CD1c-positive myeloid dendritic cell (primary cell): ENCODE data around the gene S100A2.
A peak's percentile ranks its signal among the peaks of the same experiment; 100 is the strongest.
"Not testable (repeated sequence)": the region's sequence is repeated elsewhere in the genome, so short reads cannot be mapped to it uniquely, and the experiment has no call there.

Source experiments
- DNase-seq: peaks from one replicate; pipeline ENCODE4 v3.0.0-alpha.2; 2016; ENCODE audit errors: extremely low spot score

The S100A2 gene

GRCh38 chr1:153563991-153564390 is 1.7 kb downstream of the S100A2 start:
- no peak for DNase-seq

DNA sequence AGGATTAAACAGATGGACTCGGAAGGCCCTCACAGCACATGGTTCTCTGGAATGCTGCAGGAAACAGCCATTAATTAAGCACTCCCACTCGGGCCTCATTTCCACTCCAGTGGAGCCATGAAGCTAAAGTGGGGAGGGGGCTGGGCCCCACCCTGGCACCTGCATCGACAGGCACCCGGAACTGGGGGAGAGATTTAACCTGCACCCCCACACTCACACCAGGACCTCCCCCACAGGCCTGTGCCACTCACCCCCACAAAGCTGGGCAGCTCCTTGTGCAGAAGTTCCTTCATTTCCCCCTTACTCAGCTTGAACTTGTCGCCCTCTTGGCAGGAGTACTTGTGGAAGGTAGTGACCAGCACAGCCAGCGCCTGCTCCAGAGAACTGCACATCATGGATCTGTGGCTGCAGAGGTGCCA is 2.2 kb downstream of the S100A2 start:
- peak; percentile 43 for DNase-seq

DNA sequence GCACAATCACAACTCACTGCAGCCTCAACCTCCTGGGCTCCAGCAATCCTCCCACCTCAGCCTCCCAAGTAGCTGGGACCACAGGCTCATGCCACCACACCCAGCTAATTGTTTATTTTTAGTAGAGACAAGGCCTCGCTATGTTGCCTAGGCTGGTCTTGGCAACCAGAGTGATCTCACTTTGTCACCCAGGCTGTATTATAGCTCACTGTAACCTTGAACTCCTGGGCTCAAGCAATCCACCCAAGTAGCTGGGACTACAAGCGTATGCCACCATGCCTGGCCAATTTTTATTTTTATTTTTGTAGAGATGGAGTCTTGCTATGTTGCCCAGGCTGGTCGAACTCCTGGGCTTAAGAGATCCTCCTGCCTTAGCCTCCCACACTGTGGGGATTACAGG is 3.6 kb downstream of the S100A2 start:
- not testable (repeated sequence) for DNase-seq

GRCh38 chr1:153561466-153561985 is 4.1 kb downstream of the S100A2 start:
- DNase-seq: no peak

- no peak for DNase-seq
These were observed 4.7 kb downstream of the S100A2 start for GRCh38 chr1:153560771-153561465.

DNA sequence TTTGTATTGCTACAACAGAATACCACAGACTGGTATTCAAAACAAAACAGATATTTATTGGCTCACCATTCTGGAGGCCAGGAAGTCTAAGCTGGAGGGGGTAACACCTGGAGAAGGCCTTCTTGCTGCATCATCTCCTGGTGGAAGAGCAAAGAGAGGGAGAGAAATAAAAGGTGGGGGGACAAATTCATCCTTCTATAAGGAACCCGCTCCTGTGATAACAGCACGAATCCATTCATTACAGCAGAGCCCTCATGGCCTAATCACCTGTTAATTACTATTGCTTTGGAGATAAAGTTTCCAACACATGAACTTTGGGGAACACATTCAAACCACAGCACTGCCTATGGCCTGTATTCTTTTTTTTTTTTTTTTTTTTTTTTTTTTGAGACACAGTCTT is 5.4 kb downstream of the S100A2 start:
- no peak for DNase-seq

DNA sequence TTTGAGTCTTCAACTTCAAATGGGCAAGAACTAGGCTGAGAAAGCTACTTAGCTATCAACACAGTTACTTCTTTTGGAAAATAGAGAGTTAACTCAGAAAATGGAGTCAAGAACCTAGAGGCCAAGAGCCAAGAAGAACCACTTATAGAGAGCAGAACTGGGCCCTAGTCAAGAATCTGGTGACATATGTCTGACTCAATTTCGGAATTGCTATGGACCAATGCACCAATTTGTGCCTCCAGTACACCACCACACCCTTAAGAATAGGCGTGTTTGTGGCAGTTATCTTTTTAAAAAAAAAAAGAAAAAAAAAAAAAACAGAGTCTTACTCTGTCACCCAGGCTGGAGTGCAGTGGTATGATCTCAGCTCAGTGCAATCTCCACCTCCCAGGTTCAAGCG is 7.8 kb downstream of the S100A2 start:
- DNase-seq: no peak

DNA sequence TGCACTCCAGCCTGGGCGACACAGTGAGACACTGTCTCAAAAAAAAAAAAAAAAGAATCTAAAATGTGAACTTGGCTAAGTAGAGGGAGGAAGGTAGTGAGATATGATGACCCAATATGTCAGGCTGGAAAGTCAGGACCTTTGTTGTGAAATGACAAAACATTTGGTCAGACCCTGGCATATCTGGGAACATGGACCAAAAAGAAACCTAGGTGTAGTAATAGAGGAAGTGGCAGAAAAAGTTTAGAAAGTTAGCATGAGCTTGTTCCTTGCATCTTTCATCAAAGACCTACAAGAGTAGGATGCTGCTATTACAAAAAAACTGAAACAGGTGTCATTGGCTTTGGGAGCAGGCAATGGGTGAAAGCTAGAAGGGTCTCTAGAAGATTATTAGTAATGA is 9.3 kb downstream of the S100A2 start:
- no peak for DNase-seq

- no peak for DNase-seq
These were observed 11.7 kb downstream of the S100A2 start for GRCh38 chr1:153553830-153554541.

GRCh38 chr1:153553096-153553495 is 12.5 kb downstream of the S100A2 start:
- DNase-seq: no peak

DNA sequence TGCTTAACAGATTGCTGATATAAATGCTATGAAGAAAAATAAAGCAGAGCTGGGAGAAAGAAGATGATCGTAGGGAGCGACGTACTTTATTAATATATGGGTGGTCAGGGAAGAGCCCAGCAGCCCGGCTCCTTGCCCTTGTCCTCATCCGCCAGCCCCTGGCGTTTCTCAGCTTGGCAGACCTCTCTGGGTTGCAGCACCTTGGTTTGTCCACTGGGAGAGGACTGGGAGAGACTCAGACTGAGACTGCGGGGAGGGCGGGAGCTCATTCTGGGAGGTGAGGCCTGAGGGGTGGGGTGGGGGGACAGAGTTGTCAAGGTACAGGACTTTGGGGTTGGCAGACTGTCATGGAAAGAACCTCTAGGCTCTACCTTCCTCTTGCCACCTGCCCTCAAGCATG is 13.3 kb downstream of the S100A2 start:
- no peak for DNase-seq

GRCh38 chr1:153550827-153551500 is 14.7 kb downstream of the S100A2 start:
- DNase-seq: peak; percentile 85

GRCh38 chr1:153550398-153550758 is 15.3 kb downstream of the S100A2 start:
- DNase-seq: no peak

- DNase-seq: no peak
These were observed 15.8 kb downstream of the S100A2 start for GRCh38 chr1:153549741-153550397.

GRCh38 chr1:153548722-153549688 is 16.6 kb downstream of the S100A2 start, which contains the start of gene S100A3:
S100A3 (minus strand) TSS chr1:153549258; CDS start chr1:153548485, 773 bp downstream.
- DNase-seq: no peak

DNA sequence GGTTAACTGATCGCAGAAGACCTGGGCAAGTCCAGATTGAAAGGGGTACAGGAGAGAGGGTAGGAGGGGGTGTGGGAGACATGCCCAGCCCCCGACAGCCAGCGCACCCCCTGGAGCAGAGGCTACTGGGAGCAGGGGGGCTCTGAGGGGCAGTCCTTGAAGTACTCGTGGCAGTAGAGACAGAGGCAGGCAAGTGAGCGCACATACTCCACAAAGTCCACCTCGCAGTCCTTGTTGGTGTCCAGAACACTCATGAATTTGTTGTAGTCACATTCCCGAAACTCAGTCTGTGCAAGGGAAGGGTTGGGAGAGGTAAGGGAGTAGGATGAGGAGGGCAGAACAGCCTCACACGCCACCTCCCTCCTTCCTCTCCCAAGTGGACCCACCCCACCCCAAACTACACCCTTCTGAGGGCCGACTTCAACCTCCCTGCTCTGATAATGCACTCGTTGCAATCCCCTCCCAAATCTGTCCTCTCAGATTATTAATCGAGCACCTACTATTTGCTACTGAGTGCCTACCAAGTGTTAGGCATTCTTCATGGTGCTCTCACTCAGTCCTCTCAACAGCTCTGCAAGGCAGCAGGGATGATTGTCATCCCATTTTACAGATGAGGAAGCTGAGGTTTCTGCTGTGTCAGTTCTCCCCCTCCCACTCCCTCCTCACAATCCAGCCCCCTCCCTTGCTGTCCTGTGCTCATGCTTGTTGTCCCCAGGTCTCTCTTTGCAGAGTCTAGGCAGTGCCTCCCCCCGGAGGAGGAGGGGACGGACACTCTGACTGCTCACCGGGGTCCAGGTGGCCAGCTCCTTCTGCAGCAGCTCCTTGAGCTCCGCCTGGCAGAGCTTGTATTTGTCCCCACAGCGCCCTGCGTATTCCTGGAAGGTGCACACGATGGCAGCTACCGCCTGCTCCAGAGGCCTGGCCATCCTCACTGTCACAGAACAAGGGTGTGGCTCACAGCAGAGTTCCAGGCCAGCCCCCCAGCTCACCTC is 17.8 kb downstream of the S100A2 start:
- no peak for DNase-seq

- no peak for DNase-seq
These were observed 18.7 kb downstream of the S100A2 start for GRCh38 chr1:153546796-153547559.

GRCh38 chr1:153546371-153546770 is 19.3 kb downstream of the S100A2 start:
- no peak for DNase-seq
